GM18868 (cell line): ENCODE results near the gene ZNF333.
"Not testable (repeated sequence)": the region's sequence is repeated elsewhere in the genome, so short reads cannot be mapped to it uniquely, and the experiment has no call there.

Source experiments
- ATAC-seq: cut with Tn5 transposase; IDR thresholded peaks from one replicate; pipeline ENCODE4 v1.9.1; 2021; ENCODE audit warnings: mild to moderate bottlenecking, moderate library complexity; ENCODE audit not compliant: unreplicated experiment

Gene ZNF333

GRCh38 chr19:14695471-14695870 lies 5.6 kb downstream of the ZNF333 start:
- no peak for ATAC-seq

DNA sequence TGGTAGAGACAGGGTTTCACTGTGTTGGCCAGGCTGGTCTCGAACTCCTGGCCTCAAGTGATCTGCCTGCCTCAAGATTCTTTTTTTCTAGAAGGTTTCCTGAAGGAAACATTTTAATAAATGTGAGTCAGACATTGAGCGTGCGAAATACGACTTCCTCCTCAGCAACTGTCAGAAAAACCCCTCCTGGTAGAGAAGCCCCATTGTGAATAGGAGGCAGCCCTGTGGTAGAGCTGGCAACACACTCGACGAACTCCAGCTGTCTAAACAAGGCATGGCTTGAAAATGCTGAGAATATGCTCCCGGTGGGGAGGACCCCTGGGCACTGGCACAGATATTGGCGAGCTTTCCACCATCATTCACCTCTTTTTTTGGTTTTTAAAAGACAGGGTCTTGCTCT lies 9.8 kb downstream of the ZNF333 start:
- ATAC-seq, result no peak

DNA sequence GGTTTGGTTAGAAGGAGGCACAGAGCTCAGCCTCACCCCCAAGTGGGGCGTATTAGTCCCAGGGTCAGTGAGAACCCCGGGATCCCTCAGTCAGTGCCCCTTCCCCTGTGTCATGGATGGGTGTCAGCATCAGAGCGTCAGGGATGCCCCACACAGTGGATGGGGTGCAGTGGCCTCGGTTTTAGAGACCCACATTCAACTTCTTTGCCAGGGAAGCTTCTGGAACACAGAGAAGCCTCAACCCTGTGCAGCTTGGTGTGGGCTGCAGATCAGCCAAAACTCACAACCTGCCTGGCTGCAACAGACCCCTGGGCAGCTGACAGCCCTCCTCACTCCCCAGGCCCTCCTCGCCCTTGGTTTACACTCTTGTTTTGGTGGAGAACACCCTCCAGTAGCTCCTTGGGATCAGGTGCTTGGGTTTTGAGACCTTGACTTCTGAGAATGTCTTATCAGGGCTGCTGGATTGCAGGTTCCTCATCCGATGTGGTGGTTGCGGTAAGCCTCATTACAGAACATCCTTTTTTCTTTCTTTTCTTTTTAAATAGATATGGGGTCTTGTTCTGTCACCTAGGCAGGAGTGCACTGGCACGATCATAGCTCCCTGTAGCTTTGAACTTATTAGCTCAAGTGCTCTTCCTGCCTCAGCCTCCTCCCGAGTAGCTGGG lies 11.0 kb downstream of the ZNF333 start:
- ATAC-seq, result no peak

DNA sequence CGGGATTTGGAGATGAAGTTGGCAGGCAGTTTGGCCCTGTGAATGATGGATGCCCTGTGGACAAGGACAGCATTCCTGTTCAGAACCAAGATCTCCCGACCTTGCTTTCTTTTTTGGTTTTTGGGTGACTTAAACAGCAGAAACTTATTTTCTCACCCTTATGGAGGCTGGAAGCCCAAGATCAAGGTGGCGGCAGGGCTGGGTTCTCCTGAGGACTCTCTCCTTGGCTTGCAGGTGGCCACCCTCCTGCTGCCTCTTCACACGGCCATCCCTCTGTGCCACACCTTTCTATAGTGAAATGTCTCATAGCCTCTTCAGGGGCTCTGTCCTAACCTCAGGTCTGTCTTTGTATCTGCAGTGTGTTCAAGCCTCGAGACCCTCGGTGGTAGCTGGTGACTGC lies 14.0 kb downstream of the ZNF333 start:
- no peak for ATAC-seq

GRCh38 chr19:14704450-14704849 lies 14.6 kb downstream of the ZNF333 start:
- no peak for ATAC-seq

DNA sequence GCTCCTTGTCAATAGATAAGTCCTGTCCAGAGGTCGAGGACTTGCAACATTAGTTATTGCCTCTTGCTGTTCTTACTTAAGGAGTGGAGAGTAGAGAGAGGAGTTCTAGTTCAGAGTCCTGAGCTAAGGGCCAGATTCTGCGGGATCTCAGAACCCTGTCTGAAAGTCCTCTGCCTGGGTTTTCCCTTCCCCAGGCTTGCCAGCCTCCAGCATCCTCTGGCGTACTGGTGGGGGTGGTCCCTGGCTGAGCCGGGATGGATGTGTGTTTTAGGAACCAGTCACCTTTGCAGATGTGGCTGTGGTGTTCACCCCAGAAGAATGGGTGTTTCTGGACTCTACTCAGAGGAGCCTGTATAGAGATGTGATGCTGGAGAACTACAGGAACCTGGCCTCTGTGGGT lies 26.0 kb downstream of the ZNF333 start:
- ATAC-seq, result no peak

- no peak for ATAC-seq
Measured at GRCh38 chr19:14718522-14719116, 28.8 kb downstream of the ZNF333 start.

GRCh38 chr19:14719162-14719561 lies 29.3 kb downstream of the ZNF333 start:
- ATAC-seq, result no peak

DNA sequence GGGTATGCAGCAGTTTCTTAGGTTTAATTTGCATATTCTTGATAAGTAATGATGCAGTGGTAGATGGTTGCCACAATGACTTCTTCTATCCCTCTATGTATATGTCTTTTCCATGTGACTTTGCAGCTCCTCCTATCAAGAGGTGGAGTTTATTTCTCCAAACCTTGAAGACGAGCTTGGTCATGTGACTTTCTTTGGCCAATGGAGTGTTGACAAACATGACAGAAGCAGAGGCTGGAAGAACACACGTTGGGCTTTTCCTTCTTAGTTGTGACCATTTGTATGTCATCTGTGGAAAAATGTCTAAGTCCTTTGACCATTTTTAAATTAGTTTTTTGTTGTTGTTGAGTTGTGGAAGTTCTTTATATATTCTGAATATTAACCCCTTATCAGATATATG lies 32.3 kb downstream of the ZNF333 start:
- ATAC-seq, result no peak

DNA sequence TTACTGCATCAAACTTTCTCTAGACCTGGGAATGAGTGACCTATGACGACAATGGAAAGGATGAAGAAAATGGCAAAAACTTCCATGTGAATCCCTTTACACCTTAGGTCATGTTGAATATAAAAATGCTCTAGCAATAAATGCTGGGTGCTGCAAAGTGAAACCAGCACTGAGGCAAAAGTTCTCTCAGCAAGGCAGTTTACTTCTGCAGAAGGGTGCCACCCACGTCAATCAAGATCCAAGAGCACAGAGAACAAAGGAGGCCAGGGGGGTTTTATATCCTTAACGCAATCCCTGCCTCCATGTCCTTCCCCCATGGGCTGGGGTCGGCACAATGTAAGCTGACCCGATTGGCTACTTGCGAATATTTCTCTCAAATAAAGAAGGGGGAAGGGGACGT lies 38.7 kb downstream of the ZNF333 start:
- ATAC-seq, result no peak

DNA sequence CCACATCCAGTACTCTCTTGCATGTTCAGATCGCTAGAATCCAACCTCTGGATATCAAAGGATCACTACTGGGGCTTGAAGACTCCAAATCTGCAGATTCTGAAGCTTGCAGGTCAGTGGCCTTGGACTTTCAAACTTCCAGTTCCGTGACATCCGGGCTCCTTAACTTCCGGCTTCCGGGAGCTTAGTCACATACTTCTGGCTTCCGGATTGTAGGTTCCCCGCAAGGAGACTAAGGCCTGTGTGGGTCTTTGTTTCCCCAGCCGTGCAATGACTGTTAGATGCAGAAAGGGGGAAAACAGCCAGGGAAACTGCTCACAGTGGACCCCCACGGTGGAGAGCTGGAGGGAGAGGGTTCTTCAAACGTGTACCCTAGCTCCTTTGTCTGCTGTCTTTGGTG lies 41.4 kb downstream of the ZNF333 start:
- no peak for ATAC-seq

DNA sequence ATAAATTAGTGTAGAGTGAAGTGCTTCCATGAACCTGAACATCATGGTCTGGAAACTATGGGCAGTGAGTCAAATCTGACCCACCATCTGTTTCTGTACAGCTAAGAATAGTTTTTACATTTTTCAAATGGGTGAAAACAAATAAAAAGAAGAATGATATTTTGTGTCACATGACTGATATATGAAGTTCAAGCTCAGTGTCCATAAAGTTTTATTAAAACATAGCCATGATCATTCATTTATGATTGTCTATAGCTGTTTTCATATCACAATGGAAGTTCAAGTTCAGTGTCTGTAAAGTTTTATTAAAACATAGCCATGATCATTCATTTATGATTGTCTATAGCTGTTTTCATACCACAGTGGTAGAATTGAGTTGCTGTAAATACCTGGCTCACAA lies 42.7 kb downstream of the ZNF333 start:
- no peak for ATAC-seq

- ATAC-seq, result no peak
Measured at GRCh38 chr19:14733574-14733973, 43.7 kb downstream of the ZNF333 start.

DNA sequence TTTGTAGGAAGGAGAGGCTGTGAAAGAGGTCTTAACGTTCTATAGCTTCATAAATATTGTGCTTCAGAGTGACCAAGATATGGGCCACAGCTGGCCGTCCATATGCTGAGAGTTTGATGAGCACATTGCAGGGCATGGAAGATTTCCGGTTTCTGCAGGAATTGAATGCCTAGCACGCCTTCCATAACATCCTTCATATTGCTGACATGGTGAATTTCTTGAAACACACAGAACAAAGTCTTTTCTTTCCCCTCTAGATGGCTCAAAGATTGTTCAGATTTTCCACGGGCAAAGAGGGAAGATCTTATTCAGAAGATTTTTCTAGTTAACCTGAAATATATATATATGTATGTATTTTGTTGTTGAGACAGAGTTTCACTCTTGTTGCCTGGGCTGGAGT lies 46.1 kb downstream of the ZNF333 start:
- ATAC-seq, result no peak

DNA sequence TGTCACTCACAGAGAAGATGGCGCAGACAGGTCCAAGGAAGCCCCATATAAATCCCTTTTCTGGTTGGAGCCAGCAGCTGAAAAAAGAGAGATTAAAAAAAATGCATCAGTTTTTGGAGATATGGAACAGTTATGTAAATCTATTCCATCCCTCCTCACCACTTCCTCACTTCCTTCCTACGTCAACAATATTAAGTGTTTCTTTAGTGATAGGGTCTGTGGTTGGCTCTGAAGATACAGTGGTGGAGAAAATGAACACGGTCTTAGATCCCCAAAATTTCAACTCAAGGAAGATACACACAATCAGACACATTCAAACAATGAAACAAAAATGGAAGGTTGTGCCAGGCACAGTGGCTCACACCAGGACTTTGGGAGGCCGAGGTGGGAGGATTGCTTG lies 57.0 kb downstream of the ZNF333 start:
- ATAC-seq, result no peak

DNA sequence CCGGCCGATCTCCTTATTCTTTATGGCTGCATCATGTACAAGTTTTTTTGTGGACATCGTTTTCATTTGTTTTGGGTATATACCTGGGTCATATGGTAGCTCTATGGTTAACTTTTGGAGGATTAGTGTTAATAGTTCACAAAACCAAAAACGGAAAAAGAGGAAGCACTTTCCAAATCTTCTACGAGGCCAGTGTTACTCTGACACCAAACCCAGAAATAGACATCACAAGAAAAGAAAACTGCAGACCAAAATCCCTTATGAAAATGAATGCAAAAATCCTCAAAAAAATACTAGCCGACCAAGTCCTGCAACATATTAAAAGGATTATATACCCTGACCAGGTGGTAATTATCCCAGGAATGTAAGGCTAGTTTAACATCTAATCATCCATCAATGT lies 58.8 kb downstream of the ZNF333 start:
- no peak for ATAC-seq

DNA sequence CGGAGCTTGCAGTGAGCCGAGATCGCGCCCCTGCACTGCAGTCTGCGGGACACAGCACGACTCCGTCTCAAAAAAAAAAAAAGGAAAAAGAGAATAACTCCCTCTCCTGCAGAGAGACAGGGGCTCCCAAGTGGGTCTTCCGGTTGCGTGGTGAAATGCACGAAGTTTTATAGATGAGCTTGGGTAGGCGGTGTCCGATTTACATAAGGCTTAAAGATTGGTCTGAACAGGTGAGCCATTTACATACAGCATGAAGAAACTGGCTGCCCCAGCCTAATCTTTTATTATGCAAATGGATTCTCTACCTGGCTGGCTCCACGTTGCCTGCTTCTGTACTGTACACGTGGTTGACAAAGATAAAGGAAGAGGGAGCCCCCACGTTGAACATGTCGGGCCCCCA lies 69.0 kb downstream of the ZNF333 start:
- ATAC-seq, result no peak

DNA sequence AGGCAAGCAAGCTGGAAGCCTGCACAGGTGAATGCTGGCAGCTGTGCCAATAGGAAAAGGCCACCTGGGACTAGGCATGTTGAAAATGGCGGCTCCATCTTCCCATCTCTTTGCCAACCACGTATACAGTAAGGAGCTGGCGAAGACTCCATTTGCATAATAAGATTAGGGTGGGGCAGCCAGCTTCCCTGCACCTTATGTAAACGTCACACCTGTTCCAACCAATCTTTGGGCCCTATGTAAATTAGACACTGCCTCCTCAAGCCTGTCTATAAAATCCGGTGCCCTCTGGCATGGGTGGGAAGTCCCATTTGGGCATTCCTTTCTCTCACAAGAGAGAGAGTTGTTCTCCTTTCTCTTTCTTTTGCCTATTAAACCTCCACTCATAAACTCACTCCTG lies 71.8 kb downstream of the ZNF333 start:
- ATAC-seq, result no peak

DNA sequence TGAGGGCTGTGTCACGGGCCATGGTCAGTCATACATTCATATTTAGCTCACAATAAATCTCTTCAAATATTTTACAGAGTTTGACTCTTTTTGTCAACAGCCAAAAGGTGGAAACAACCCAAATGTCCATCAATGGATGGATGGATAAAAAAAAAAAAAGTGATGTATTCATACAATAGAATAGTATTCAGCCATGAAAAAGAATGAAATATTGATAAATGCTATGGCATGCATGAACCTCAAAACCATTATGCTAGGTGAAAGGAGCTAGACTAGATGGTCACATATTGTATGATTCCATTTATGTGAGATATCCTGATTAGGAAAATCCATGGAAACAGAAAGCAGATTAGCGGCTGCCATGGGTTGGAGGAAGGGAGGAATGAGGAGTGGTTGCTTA lies 72.3 kb downstream of the ZNF333 start:
- ATAC-seq, result no peak

DNA sequence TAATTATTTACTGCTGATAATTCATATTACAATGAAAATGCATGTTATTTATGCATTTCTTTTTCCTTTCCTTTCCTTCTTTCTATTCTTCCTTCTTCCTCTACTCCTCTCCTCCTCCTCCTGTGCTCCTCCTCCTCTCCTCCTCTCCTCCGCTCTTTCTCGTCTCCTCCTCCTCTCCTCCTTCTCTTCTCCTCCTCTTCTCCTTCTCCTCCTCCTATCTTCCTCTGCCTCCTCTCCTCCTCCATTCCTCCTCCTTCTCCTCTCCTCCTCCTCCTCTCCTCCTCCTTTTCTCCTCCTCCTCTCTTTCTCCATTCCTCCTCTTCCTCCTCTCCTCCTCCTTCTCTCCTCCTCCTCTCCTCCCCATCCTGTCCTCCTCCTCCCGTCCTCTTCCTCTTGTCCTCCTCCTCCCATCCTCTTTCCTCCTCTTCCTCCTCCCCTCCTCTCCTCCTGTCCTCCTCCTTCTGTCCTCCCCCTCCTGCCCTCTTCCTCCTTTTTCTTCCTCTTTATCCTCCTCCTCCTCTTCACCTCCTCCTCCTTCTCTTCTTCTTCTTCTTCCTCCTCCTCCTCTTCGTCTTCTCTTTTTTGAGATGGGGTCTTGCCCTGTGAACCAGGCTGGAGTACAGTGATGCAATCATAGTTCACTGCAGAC lies 73.8 kb downstream of the ZNF333 start:
- no peak for ATAC-seq

GRCh38 chr19:14764401-14764800 lies 74.6 kb downstream of the ZNF333 start:
- no peak for ATAC-seq

DNA sequence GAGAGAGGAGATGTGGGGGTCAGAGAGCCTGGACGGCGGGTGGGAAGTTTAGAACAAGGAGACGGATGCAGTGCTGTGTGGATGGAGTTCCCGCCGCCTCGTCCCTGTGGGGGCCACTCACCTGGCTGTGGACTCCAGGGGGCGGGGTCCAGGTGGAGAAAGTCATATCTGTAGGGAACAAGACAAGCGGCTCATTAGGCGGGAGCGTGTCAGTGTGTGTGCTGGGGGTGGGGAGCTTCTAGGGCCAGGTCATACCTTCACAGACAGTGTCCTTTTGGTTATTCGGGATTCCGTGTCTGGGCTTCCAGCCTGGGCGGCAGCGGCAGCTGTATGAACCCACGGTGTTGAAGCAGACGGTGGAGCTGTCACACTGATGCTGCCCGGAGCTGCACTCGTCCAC lies 75.6 kb downstream of the ZNF333 start:
- not testable (repeated sequence) for ATAC-seq

DNA sequence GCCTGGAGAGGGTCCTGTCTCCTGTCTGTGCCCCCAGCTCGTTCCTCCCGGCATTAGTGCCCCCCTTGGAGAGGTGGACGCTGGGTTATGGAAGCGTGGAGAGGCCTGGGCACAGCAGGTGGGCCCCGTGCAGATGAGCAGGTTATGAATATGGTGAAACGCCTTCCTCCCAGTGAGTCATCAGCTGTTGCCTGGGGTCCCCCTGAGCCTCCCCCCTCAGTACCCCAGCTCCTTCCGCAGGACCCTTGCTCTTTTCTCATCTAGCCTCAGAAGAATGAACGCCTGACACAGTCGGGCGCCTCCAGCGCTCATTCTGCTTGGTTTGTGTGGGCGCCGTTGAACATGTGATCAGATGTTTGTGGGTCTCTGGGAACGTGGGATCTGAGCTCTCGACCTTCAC lies 76.0 kb downstream of the ZNF333 start:
- not testable (repeated sequence) for ATAC-seq
